ENCODE results near the gene BLOC1S1. TPM values are rescaled to one million over a fixed set of nuclear protein-coding genes. Genes with fewer than 3 reads are reported as not detected.

Gene BLOC1S1
- total and polyA plus RNA-seq, 3 donors from 2014 or later: 108 to 145 (median 110) TPM

DNA sequence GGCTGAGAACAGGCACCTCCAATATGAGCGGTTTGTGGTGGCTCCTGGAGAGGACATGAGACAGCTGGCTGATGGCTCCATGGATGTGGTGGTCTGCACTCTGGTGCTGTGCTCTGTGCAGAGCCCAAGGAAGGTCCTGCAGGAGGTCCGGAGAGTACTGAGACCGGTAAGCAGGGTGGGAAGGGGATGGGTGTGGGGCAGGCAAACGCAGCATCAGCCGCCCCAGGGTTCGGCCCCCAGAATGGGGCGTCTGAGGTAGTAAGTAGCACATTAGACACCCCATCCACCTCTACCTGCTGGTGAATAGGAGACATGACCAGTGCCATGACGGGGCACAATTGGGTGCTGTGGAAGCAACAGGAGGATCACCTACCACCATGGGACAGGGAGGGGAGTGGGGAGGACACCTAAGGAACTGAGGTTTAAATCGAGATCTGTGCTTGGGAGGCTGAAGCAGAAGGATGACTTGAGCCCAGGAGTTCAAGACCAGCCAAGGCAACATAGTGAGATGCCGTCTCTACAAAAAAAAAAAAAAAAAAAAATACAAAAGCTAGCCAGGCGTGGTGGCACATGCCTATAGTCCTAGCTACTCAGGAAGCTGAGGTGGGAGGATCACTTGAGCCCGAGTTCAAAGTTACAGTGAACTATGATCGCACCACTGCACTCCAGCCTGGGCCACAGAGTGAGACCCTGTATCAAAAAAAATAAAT lies 33.6 kb upstream of the BLOC1S1 start:
- TF ChIP-seq POLR2A (IDR thresholded peaks at IDR 0.05) (no peak), CTCF (IDR thresholded peaks at IDR 0.05) (no peak)
- WGBS, 2 donors: 77 to 78% methylated on average over 13 of the region's 13 CpGs
- Histone ChIP-seq H3K27me3 (no peaks in the 10 kb centered on the region), H3K36me3 (ENCODE audit: low read depth, missing control alignments) (no peaks in the 10 kb centered on the region), H3K4me3 (no peak overlapping the region), H3K4me1 (peaks cover 14% of the 10 kb centered on the region), H3K27ac (no peak overlapping the region), H3K9me3 (no peaks in the 10 kb centered on the region)
- intact Hi-C loops (cut with DNase I; ENCODE audit: low total_unique reads): no loop called here
- no peak for DNase-seq

GRCh38 chr12:55683676-55684075 lies 32.2 kb upstream of the BLOC1S1 start:
- DNase-seq: no peak
- intact Hi-C loops (cut with DNase I; ENCODE audit: low total_unique reads): no loop called here
- peaks cover 14% of the 10 kb centered on the region for H3K4me1 ChIP-seq
- H3K9me3 ChIP-seq: no peaks in the 10 kb centered on the region
- WGBS, 2 donors: 87 to 91% methylated on average over 7 of the region's 7 CpGs
- H3K4me3 ChIP-seq: no peak overlapping the region
- no peaks in the 10 kb centered on the region for H3K27me3 ChIP-seq
- H3K27ac ChIP-seq: no peak overlapping the region
- H3K36me3 ChIP-seq (ENCODE audit: low read depth, missing control alignments): no peaks in the 10 kb centered on the region
- no peak for TF ChIP-seq POLR2A (IDR thresholded peaks at IDR 0.05)
- TF ChIP-seq CTCF (IDR thresholded peaks at IDR 0.05): no peak

- intact Hi-C loops (cut with DNase I; ENCODE audit: low total_unique reads): no loop called here
- Histone ChIP-seq H3K4me3 (no peak overlapping the region), H3K4me1 (peaks cover 14% of the 10 kb centered on the region), H3K9me3 (no peaks in the 10 kb centered on the region), H3K27ac (no peak overlapping the region), H3K36me3 (ENCODE audit: low read depth, missing control alignments) (no peaks in the 10 kb centered on the region), H3K27me3 (no peaks in the 10 kb centered on the region)
- TF ChIP-seq CTCF (IDR thresholded peaks at IDR 0.05) (no peak), POLR2A (IDR thresholded peaks at IDR 0.05) (no peak)
- no peak for DNase-seq
- 86 to 97% methylated on average over 6 to 20 of the region's 20 CpGs for WGBS, 2 donors
Measured at GRCh38 chr12:55684761-55685370, 31.0 kb upstream of the BLOC1S1 start.

GRCh38 chr12:55685671-55686070 lies 30.2 kb upstream of the BLOC1S1 start:
- Histone ChIP-seq H3K9me3 (no peaks in the 10 kb centered on the region), H3K36me3 (ENCODE audit: low read depth, missing control alignments) (no peaks in the 10 kb centered on the region), H3K27me3 (no peaks in the 10 kb centered on the region), H3K4me3 (no peak overlapping the region), H3K27ac (no peak overlapping the region), H3K4me1 (peaks cover 14% of the 10 kb centered on the region)
- no peak for TF ChIP-seq CTCF (IDR thresholded peaks at IDR 0.05)
- no peak for DNase-seq
- WGBS, 2 donors: 88 to 92% methylated on average over 5 of the region's 5 CpGs
- intact Hi-C loops (cut with DNase I; ENCODE audit: low total_unique reads): no loop called here
